K562 (cell line): Measurements from ENCODE around the gene ARHGDIA. TPM values are rescaled to one million over a fixed set of nuclear protein-coding genes. Genes with fewer than 3 reads are reported as not detected.

Source experiments
- BHLHE40 ChIP-seq: IDR thresholded peaks from 2 replicates; pipeline ENCODE4 v1.6.1; 2011; ENCODE audit warnings: low read length, improper control_type of control experiment
- BRF2 ChIP-seq: IDR thresholded peaks from 3 replicates; pipeline ENCODE4 v1.6.1; 2011; ENCODE audit warnings: borderline replicate concordance, mild to moderate bottlenecking; ENCODE audit not compliant: insufficient read length, insufficient read depth
- CBFA2T2 ChIP-seq: fragments of 450-650 bp; conservative IDR thresholded peaks from 2 replicates; pipeline ENCODE4 v1.6.1; 2017; ENCODE audit warnings: mild to moderate bottlenecking
- CC2D1A ChIP-seq: fragments of 450-650 bp; IDR thresholded peaks from 2 replicates; pipeline ENCODE4 v1.6.1; 2017; ENCODE audit warnings: mild to moderate bottlenecking
- E2F1 ChIP-seq: sonication (generic); formaldehyde crosslinking; IDR thresholded peaks from 2 replicates; pipeline ENCODE4 v1.8.1; 2023; ENCODE audit warnings: mild to moderate bottlenecking, missing genetic modification reagents, moderate library complexity
- E2F3 ChIP-seq: fragments of 250-450 bp; sonication (Bioruptor Pico); IDR thresholded peaks from 2 replicates; pipeline ENCODE4 v1.4.0; 2020; ENCODE audit warnings: mild to moderate bottlenecking
- EWSR1 ChIP-seq: fragments of 450-650 bp; IDR thresholded peaks from 2 replicates; pipeline ENCODE4 v1.6.1; 2018; ENCODE audit warnings: borderline replicate concordance, mild to moderate bottlenecking, low read depth, moderate library complexity; ENCODE audit not compliant: partially characterized antibody
- GATAD2A ChIP-seq: fragments of 450-650 bp; IDR thresholded peaks from 2 replicates; pipeline ENCODE4 v1.6.1; 2017
- HDGF ChIP-seq: fragments of 450-650 bp; IDR thresholded peaks from 2 replicates; pipeline ENCODE4 v1.6.1; 2016
- KDM2B ChIP-seq: fragments of 250-450 bp; sonication (Bioruptor Pico); IDR thresholded peaks from 2 replicates; pipeline ENCODE4 v1.8.0; 2021; ENCODE audit warnings: mild to moderate bottlenecking, moderate library complexity
- L3MBTL2 ChIP-seq: fragments of 450-650 bp; IDR thresholded peaks from 2 replicates; pipeline ENCODE4 v1.6.1; 2016; ENCODE audit warnings: mild to moderate bottlenecking, moderate library complexity
- MAX ChIP-seq: sonication (generic); formaldehyde crosslinking; IDR thresholded peaks from 2 replicates; pipeline ENCODE4 v1.9.0; 2022; ENCODE audit warnings: mild to moderate bottlenecking, missing genetic modification reagents
- MTA1 ChIP-seq: fragments of 450-650 bp; IDR thresholded peaks from 2 replicates; pipeline ENCODE4 v1.6.1; 2017; ENCODE audit warnings: borderline replicate concordance
- MYBL2 ChIP-seq, 2 experiments: fragments of 450-650 bp in 1 of 2; sonication (generic) in 1 of 2; formaldehyde crosslinking in 1 of 2; IDR thresholded peaks; 2 replicates each; pipeline versions ENCODE4 v1.6.1 to v1.8.1; 2017 to 2022; ENCODE audit warnings: borderline replicate concordance in 1 of 2, inconsistent platforms in 1 of 2, low read depth in 1 of 2, mild to moderate bottlenecking in 1 of 2, missing genetic modification reagents in 1 of 2, moderate library complexity in 1 of 2
- POLR2AphosphoS5 ChIP-seq: IDR thresholded peaks from 2 replicates; pipeline ENCODE4 v1.6.1; 2011; ENCODE audit warnings: mild to moderate bottlenecking, low read depth, low read length, moderate library complexity; ENCODE audit not compliant: control insufficient read depth, insufficient read depth
- POLR3A ChIP-seq: IDR thresholded peaks from 2 replicates; pipeline ENCODE4 v1.6.1; 2011; ENCODE audit warnings: borderline replicate concordance, mild to moderate bottlenecking, moderate library complexity; ENCODE audit not compliant: insufficient read length, insufficient read depth; ENCODE audit errors: extremely low read depth
- RHOXF2B ChIP-seq: fragments of 250-450 bp; sonication (Bioruptor Pico); conservative IDR thresholded peaks from 2 replicates; pipeline ENCODE4 v1.5.1; 2021
- SMARCA4 ChIP-seq: fragments of 450-650 bp; IDR thresholded peaks from 2 replicates; pipeline ENCODE4 v1.6.1; 2016
- SMARCC2 ChIP-seq: fragments of 450-650 bp; IDR thresholded peaks from 2 replicates; pipeline ENCODE4 v1.6.1; 2017; ENCODE audit warnings: antibody characterized with exemption, moderate library complexity, mild to moderate bottlenecking, low read depth
- STAT5A ChIP-seq: IDR thresholded peaks from 2 replicates; pipeline ENCODE4 v1.6.1; 2012; ENCODE audit warnings: low read length, inconsistent platforms, borderline replicate concordance
- THRB ChIP-seq: fragments of 450-650 bp; formaldehyde crosslinking; conservative IDR thresholded peaks from 2 replicates; pipeline ENCODE4 v1.4.0; 2022; ENCODE audit warnings: mild to moderate bottlenecking, missing genetic modification characterization
- WHSC1 ChIP-seq: IDR thresholded peaks from one replicate; pipeline ENCODE4 v1.6.1; 2012; ENCODE audit warnings: low read length, control low read depth, inconsistent platforms
- ZKSCAN1 ChIP-seq: fragments of 150-350 bp; IDR thresholded peaks from 2 replicates; pipeline ENCODE4 v1.6.1; 2016; ENCODE audit warnings: low read depth, low read length
- ZNF224 ChIP-seq: sonication (generic); formaldehyde crosslinking; IDR thresholded peaks from 2 replicates; pipeline ENCODE4 v1.8.0; 2022; ENCODE audit warnings: mild to moderate bottlenecking, missing genetic modification reagents
- ZNF41 ChIP-seq: fragments of 250-450 bp; sonication (Bioruptor Pico); conservative IDR thresholded peaks from 2 replicates; pipeline ENCODE4 v1.4.0; 2020; ENCODE audit warnings: mild to moderate bottlenecking
- ZNF507 ChIP-seq: conservative IDR thresholded peaks from 2 replicates; pipeline ENCODE4 v1.6.1; 2017; ENCODE audit warnings: missing genetic modification characterization, missing compliant biosample characterization
- polyA plus RNA-seq, 8 experiments: library from polyadenylated mRNA; depleted of rRNA in 4 of 8; stranded (reverse) in 5 of 8; unstranded in 3 of 8; fragments of >200 nt; fragmentation: Nextera tagmentation in 2 of 8; fragmentation: Illumina TruSeq in 1 of 8; extraction: Ambion mirVana in 2 of 8; extraction: Trizol in 1 of 8; gene quantifications; 2 replicates each; pipeline versions ENCODE4 v1.2.1 to v1.2.3, GENCODE V29; 2011 to 2014; ENCODE audit warnings: inconsistent platforms in 1 of 8, missing spikeins in 1 of 8
- total RNA-seq, 7 experiments: library from RNA; depleted of rRNA in 6 of 7; stranded (reverse); fragments of >200 nt in 6 of 7; fragmentation: Illumina TruSeq in 2 of 7; extraction: Trizol in 2 of 7; gene quantifications; 2 replicates each; pipeline versions ENCODE4 v1.2.1 to v1.2.3, GENCODE V29; 2011 to 2021; ENCODE audit warnings: low replicate concordance in 1 of 7

The ARHGDIA gene
- total and polyA plus RNA-seq, 9 of the 15 experiments (the other 6 are each of a cell fraction or from before 2014, with no cell fraction given) = 9.6 to 340 (median 97.6) TPM

- TF ChIP-seq SMARCC2 (no peak), SMARCA4 (no peak), EWSR1 (no peak), BRF2 (no peak), MAX (CRISPR knock-in tag) (peak; percentile 41), ZKSCAN1 (no peak), POLR2AphosphoS5 (0 out of 2 replicates have a peak, but pooled peaks have one; percentile 31), RHOXF2B (CRISPR knock-in tag) (no peak), ZNF507 (tag) (no peak), POLR3A (no peak), KDM2B (CRISPR knock-in tag) (peak; percentile 87; the same call in 1 of the 2 replicates), CBFA2T2 (no peak), BHLHE40 (no peak), GATAD2A (no peak), STAT5A (no peak), HDGF (no peak), E2F1 (no peak), MYBL2 (IDR thresholded peaks at IDR 0.05; ENCODE audit: low read depth) (no peak), MYBL2 (CRISPR knock-in tag; IDR thresholded peaks at IDR 0.05; ENCODE audit: borderline replicate concordance) (no peak), L3MBTL2 (peak; percentile 41; the same call in 1 of the 2 replicates), ZNF224 (CRISPR knock-in tag) (no peak), MTA1 (no peak), CC2D1A (no peak), E2F3 (no peak), THRB (CRISPR knock-in tag) (no peak), WHSC1 (no peak), ZNF41 (no peak)
These were observed 1.7 kb downstream of the ARHGDIA start (continued) for GRCh38 chr17:81869221-81870130.
